ENCODE data around the gene PKM.

Gene PKM

DNA sequence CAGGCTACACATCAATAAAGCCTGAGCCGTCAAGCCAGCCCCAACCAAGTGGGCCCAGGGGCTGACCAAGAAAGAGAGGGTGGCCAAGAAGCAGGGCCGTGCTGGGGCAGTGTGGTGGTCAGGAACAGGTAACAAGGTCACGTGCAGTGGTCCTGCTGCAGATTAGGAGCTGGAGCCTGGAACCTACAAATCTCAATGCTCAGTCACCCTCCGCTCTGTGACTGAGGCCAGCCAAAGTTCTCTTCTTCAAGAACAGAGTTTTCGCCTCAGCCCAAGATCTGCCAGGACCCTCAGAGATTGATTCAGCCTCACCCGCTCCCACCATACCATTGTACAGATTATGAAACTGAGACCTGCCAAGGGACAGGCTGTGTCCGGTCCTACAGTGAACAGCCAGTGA is 60.3 kb downstream of the PKM start:
- Mint-ChIP-seq H3K27ac (no peak overlapping the region), H3K27me3 (peaks cover 9% of the 10 kb centered on the region), H3K9me3 (no peaks in the 10 kb centered on the region), H3K4me3 (no peak overlapping the region), H3K4me1 (ENCODE audit: low read depth) (no peaks in the 10 kb centered on the region), H3K36me3 (ENCODE audit: low read depth) (no peaks in the 10 kb centered on the region)
- DNase-seq = no peak

DNA sequence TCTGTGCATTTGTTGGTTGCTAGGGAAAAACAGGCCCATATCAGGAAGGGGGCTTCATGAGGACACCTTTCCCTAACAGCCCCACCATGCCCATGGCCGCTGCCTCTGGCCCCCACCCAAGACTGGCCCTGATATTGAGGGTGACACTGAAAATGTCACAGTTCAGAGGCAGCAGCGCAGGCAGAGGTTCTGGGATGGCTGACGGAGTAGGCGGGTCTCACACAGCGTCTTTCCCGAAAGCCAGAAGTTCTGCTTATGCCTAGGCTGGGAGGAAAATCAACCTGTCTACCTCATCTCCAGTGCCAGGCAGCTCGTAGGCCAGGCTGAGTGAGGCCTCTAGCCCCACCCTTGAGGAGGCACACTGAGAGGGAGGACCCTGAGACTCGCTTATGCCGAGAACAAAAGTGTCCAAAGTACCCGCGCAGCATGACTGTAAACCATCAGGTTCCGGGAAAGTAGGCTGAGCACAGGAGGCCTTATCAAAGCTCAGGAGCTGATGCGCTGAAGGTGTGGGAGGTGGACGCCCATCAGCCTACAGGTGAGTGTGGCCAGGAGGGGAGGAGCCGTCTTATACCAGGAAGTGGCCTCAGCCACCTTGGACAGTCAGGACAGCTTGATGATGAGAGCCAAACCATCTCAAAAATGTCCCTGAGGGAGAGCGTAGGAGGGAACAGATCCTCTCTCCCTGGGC is 60.9 kb downstream of the PKM start:
- Mint-ChIP-seq H3K27me3 (peaks cover 3% of the 10 kb centered on the region), H3K36me3 (ENCODE audit: low read depth) (no peaks in the 10 kb centered on the region), H3K27ac (no peak overlapping the region), H3K4me3 (no peak overlapping the region), H3K4me1 (ENCODE audit: low read depth) (no peaks in the 10 kb centered on the region), H3K9me3 (no peaks in the 10 kb centered on the region)
- no peak for DNase-seq

DNA sequence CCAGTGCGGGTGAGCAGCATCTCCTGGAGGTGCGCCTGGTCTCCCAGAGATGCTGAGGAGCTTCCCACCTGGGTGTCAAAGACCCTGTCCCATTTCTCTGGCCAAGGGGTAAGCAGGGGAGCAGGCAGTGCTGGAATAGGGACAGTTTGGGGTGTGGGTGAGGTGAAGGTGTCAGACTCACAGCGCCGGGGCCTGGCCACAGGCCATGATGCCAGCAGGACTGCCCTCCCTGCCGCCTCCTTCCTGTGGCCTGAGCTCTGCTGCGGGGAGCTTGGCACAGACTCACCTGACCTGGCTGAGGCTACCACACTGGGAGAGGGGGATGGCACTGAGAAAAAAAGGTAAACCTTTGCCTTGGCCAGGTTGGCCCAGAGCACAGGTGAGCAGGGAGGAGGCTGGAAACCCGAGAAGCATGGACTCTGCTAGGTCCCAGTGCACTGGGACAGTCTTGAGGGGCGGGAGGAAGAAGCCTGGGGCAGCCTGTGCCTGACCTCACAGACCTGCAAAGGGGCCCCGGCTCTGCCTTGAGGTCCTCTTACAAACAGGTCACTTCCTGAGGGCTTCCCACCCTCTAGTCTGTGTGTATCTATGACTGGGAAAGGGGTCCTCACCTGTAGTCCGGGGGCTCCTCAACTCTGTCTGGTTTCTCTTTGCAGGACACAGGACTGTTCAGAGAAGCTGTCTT is 61.6 kb downstream of the PKM start:
- Mint-ChIP-seq H3K27ac (no peak overlapping the region), H3K36me3 (ENCODE audit: low read depth) (no peaks in the 10 kb centered on the region), H3K4me3 (no peak overlapping the region), H3K4me1 (ENCODE audit: low read depth) (no peaks in the 10 kb centered on the region), H3K27me3 (no peaks in the 10 kb centered on the region), H3K9me3 (no peaks in the 10 kb centered on the region)
- DNase-seq = no peak

DNA sequence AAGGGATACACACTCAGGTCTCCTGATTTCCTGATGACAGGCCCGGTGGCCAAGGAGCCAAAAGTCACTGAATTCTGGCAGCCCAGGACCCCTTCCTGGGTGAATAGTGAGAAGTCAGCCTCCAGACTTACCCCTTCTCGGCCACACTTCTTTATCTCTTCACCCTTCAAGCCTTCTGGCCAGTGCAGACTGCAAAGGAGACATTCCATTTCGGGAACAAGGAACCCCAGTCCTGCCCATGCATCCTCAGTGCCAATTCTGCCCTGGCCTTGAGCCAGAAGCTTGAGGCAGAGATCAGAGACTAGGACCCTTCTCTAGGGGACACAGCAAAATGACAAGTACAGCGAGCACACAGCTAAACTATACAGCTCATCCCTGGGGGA is 62.2 kb downstream of the PKM start:
- Mint-ChIP-seq H3K9me3 (no peaks in the 10 kb centered on the region), H3K36me3 (ENCODE audit: low read depth) (no peaks in the 10 kb centered on the region), H3K4me1 (ENCODE audit: low read depth) (no peaks in the 10 kb centered on the region), H3K27me3 (no peaks in the 10 kb centered on the region), H3K4me3 (no peak overlapping the region), H3K27ac (no peak overlapping the region)
- no peak for DNase-seq

DNA sequence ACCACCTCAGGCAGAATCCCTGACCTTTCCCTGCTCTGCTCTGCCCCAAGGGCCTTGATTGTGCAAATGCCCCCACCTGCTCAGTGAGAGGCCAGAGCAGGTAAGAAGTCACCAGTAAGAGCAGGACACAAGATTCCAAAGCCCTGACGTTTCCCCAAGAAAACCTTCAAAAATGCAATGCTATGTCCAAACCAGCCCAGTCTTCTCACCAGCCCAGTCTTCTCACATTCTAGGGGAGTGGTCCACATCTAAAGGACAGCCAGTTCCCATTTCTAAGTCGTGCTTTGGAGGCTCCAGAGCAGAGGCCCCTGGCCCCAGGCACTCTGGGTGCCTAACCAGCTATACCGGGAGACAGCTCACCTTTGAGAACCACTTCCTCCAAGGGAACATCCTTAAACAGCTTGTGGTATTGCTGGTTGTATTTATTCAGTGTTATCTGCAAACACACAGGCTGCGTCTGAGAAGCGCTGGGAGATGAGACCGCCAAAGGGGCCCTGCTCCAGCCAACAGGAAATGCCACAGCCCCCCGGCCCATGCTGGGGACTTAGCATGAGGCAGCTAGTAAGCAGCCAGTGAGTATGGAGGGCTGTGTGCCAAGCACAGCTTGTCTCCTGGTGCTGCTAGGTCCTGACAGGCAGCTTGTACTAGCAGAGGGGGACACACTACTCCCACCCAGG is 62.7 kb downstream of the PKM start:
- Mint-ChIP-seq H3K27me3 (no peaks in the 10 kb centered on the region), H3K36me3 (ENCODE audit: low read depth) (no peaks in the 10 kb centered on the region), H3K27ac (no peak overlapping the region), H3K9me3 (no peaks in the 10 kb centered on the region), H3K4me3 (no peak overlapping the region), H3K4me1 (ENCODE audit: low read depth) (no peaks in the 10 kb centered on the region)
- no peak for DNase-seq

DNA sequence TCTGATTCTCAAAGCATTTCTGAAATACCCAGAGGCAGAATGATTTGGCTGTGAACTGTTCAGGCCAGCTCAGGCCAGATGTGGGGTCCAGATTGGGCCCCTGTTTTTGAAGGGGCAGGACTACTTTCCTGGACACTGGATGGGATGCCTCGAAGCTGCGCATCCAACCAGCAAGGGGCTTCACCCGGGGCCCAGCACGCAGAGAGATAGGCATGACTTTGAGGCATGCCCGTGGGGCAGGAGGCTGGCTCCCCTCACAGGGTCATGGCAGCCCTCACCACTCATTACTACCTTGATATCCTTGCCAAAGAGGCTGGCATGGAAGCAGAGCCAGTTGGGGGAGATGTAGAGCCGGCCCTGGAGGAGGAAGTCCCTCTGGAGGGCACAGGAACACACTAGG is 63.5 kb downstream of the PKM start:
- Mint-ChIP-seq H3K27ac (no peak overlapping the region), H3K9me3 (no peaks in the 10 kb centered on the region), H3K27me3 (no peaks in the 10 kb centered on the region), H3K36me3 (ENCODE audit: low read depth) (no peaks in the 10 kb centered on the region), H3K4me3 (no peak overlapping the region), H3K4me1 (ENCODE audit: low read depth) (no peaks in the 10 kb centered on the region)
- DNase-seq = no peak

DNA sequence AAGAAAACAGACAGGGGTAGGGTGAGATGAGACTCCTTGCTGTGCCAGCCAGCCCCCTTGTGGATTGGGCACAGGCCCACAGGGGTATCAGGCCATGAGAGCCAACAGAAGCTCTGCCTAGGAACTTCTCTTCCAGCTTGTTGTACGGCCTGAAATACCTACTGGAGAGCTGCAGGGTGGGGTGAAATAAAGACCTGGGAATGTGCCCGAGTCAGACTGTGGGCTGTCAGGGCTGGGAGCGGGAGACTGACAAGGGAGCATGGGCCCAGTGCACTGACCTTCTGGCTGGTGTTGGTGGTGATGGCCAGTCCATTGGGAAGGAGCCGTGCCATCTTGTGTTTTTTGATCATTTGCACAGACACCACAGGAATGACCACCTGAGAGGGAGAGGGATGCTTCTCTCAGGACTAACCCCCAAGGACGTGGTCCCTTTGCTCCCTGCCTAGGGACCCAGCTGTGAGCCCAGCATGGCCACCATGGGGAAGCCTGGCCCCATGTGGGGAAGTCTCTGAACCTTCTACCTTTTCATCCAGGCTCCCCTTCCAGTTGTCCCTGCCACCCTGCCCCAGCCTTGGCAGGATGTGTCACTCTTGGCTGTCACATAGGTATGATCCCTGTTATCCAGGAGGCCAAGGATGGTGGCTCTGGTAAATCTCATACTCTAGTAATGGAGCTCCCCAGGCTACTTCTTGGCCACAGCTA is 64.1 kb downstream of the PKM start:
- Mint-ChIP-seq H3K4me1 (ENCODE audit: low read depth) (no peaks in the 10 kb centered on the region), H3K9me3 (no peaks in the 10 kb centered on the region), H3K4me3 (no peak overlapping the region), H3K36me3 (ENCODE audit: low read depth) (no peaks in the 10 kb centered on the region), H3K27ac (no peak overlapping the region), H3K27me3 (no peaks in the 10 kb centered on the region)
- DNase-seq = no peak

DNA sequence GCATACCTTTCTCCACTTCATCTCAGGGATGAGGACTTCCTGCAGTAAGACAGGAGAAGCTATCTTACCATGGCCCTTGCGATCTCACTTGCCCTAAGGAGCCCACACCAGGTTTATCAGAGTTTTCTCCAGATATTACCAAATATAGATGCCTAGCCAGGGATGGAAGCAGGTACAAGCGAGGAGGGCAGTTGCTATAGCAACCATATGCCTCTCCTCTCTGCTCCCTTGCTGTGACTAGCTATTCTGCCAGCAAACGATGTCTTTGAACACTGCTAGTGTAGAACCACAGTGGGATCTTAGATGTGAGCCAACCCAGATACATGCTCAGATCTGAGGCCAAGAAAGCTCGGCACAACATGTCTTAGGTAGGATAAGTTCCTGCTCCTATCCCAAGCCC is 67.3 kb downstream of the PKM start:
- H3K27me3 Mint-ChIP-seq = no peaks in the 10 kb centered on the region
- no peaks in the 10 kb centered on the region for H3K36me3 Mint-ChIP-seq (ENCODE audit: low read depth)
- no peak overlapping the region for H3K4me3 Mint-ChIP-seq
- no peak overlapping the region for H3K27ac Mint-ChIP-seq
- no peak for DNase-seq
- no peaks in the 10 kb centered on the region for H3K9me3 Mint-ChIP-seq
- no peaks in the 10 kb centered on the region for H3K4me1 Mint-ChIP-seq (ENCODE audit: low read depth)

DNA sequence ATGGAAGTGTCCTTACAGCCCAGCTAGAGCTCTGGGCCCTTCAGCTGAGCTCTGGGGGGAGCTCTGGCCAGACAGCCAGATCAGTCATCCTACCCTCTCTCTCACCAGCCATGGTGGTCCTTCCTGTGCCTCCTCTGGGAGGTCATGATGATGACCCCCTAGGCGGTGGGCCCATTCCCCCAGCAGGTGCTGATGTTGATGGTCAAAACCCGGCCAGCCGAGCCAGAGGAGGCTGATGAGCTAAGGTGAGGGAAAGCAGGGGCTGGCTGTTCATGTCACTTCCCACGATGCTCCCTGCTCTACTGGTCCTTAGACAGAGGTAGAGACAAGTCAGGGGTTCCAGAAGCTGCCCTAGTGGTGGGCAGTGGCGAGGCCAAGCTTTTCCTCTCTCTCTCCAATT is 68.4 kb downstream of the PKM start:
- H3K27ac Mint-ChIP-seq = no peak overlapping the region
- H3K27me3 Mint-ChIP-seq = no peaks in the 10 kb centered on the region
- no peak for DNase-seq
- H3K4me1 Mint-ChIP-seq (ENCODE audit: low read depth) = no peaks in the 10 kb centered on the region
- no peaks in the 10 kb centered on the region for H3K9me3 Mint-ChIP-seq
- H3K36me3 Mint-ChIP-seq (ENCODE audit: low read depth) = no peaks in the 10 kb centered on the region
- H3K4me3 Mint-ChIP-seq = no peak overlapping the region

DNA sequence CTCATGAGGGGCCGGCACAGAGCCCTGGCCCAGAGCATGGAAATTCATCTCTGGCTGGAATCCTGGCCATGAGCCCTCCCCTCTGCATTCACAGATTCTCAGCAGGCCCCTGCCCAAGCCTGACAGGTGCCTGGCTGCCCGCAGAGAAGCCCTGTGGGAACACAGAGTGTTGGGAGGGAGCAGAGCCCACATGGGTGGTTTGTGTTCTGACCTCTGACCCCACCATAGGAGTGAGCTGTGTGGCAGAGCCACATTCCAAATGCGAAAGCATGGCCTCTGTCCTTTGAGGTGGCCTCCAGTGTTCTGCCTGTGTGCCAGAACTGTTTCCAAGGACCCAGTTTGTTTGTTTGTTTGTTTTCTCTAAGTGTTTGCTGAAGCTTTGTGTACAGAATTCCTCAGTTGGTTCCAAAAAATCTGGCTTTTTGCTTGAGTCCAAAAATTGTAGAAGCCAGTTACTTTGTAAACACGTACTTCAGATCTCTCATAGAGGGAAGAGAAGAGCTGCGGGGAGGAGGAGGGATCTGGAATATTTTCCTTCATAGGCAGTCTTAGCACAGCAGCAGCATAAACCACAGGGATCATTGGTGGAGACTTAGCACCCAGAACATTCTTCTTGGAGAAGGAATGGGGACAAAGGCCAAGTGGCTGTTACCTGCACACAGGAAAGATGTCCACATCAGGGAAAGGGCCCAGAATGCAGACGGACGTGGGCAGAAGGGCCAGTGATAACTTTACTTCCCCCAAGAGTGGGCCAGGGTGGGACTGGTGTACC is 69.4 kb downstream of the PKM start:
- H3K4me3 Mint-ChIP-seq = no peak overlapping the region
- H3K4me1 Mint-ChIP-seq (ENCODE audit: low read depth) = no peaks in the 10 kb centered on the region
- DNase-seq = no peak
- no peak overlapping the region for H3K27ac Mint-ChIP-seq
- H3K9me3 Mint-ChIP-seq = no peaks in the 10 kb centered on the region
- no peaks in the 10 kb centered on the region for H3K36me3 Mint-ChIP-seq (ENCODE audit: low read depth)
- H3K27me3 Mint-ChIP-seq = no peaks in the 10 kb centered on the region

DNA sequence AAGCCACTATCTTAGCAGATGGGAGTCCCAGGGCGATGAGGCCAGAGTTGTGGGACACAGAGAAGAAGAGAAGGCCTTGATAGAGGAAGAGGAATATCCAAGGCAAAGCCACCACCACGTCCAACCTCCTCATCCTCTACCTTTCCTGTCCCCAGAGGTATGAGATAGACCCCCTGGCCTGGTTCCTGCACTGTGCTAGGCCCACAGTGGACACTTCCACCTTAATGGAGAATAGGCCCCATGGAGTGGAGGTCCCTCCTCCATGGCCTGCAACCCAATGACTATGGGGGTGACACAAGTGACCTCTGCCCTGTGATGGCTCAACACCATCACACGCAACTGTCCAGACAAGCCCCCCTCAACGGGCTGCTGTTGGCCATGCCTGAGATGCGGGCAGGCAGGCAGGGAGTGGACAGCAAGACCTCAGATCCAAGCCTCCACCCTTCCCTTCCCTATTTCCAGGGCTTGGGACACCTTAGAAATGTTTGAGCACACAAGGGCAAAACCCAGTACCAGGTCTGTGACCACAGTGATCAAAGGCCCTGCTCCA is 70.2 kb downstream of the PKM start:
- no peaks in the 10 kb centered on the region for H3K36me3 Mint-ChIP-seq (ENCODE audit: low read depth)
- no peak overlapping the region for H3K27ac Mint-ChIP-seq
- H3K9me3 Mint-ChIP-seq = no peaks in the 10 kb centered on the region
- H3K4me3 Mint-ChIP-seq = no peak overlapping the region
- no peaks in the 10 kb centered on the region for H3K27me3 Mint-ChIP-seq
- peaks cover 2% of the 10 kb centered on the region for H3K4me1 Mint-ChIP-seq (ENCODE audit: low read depth)
- DNase-seq = no peak

DNA sequence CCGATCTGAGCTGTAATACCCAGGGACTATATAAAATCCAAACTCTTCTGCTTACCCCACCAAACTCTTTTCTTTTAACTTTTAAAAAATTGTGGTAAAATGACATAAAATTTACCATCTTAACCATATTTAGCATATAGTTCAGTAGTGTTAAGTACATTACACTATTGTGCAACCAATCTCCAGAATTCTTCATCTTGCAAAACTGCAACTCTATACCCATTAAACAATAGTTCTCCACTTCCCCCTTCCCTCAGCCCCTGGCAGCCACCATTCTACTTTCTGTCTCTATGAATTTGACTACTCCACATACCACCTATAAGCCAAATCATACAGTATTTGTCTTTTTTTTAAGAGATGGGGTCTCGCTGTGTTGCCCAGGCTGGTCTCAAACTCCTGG is 74.1 kb downstream of the PKM start:
- Mint-ChIP-seq H3K4me3 (no peak overlapping the region), H3K4me1 (ENCODE audit: low read depth) (peaks cover 4% of the 10 kb centered on the region), H3K9me3 (no peaks in the 10 kb centered on the region), H3K36me3 (ENCODE audit: low read depth) (no peaks in the 10 kb centered on the region), H3K27ac (no peak overlapping the region), H3K27me3 (no peaks in the 10 kb centered on the region)
- DNase-seq = no peak

DNA sequence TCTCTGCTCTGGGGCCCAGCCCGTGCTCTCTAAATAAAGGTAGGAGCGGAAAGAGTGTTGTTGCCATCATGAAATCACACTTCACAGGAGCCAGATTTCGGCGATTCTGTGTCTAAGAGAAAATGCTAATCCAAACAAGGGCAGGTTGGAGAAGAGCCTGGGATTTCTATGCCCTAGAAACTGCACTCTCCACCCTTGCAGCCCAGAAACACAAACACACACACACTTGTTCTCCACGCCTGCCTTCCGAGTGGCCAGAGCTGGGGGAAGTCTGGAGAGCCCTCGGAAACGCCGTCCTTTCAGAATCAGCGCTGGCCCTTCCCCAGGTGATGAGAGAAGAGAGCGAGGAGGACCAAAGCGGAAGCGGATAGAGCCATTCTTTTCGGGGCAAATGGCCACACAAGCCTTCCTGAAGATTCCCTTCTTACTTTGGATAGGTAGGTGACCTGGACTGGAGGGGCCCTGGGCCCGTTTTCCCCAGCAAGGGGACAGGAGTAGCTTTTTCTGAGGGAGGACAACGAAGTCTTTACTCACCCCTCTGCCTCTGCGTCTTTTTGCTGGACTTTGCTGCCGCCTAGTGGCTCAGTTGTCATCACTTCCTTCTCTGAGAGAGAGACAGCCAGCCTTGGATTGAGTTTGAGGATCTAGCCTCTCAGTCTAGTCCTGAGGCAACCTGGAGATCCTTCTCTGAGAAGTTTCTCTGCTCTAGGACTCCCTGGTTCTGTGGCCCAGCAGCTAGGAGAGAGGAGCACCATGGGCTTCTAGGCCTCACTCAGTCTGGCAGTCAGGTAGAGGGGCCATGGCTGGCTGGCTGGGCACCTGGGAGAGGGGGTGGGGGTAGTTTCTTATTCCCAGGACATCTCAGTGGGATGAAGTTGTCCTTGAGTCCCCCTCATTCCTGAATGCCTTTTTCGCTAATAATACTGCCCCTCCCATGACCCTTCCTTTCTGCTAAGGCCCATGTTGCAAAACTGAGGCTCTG is 75.1 kb downstream of the PKM start:
- peaks cover 4% of the 10 kb centered on the region for H3K4me1 Mint-ChIP-seq (ENCODE audit: low read depth)
- no peaks in the 10 kb centered on the region for H3K36me3 Mint-ChIP-seq (ENCODE audit: low read depth)
- peak; percentile 85 for DNase-seq
- H3K27ac Mint-ChIP-seq = no peak overlapping the region
- H3K27me3 Mint-ChIP-seq = no peaks in the 10 kb centered on the region
- H3K9me3 Mint-ChIP-seq = no peaks in the 10 kb centered on the region
- H3K4me3 Mint-ChIP-seq = peak overlapping the region; percentile 69
